Colonic mucosa (tissue), 4 donors: ENCODE data around the gene ARSA. TPM values are rescaled to one million over a fixed set of nuclear protein-coding genes. Genes with fewer than 3 reads are reported as not detected.

ENCODE experiments used
- DNase-seq: peaks from one replicate; pipeline ENCODE4 v3.0.0-alpha.2; 2020
- H3K27ac ChIP-seq: fragments of 200-600 bp; one replicate; pipeline ENCODE4 v1.8.0; 2021
- H3K27me3 ChIP-seq: fragments of 200-600 bp; one replicate; pipeline ENCODE4 v1.8.0; 2021
- H3K36me3 ChIP-seq: fragments of 200-600 bp; one replicate; pipeline ENCODE4 v1.8.0; 2021
- H3K4me1 ChIP-seq: fragments of 200-600 bp; one replicate; pipeline ENCODE4 v1.8.0; 2021; ENCODE audit warnings: mild to moderate bottlenecking
- H3K4me3 ChIP-seq: fragments of 200-600 bp; one replicate; pipeline ENCODE4 v1.8.0; 2021
- H3K9ac ChIP-seq, 2 donors: one replicate each; pipeline ENCODE4 v1.7.0; 2013; ENCODE audit warnings: control low read depth in 2 of 2, low read depth in 2 of 2, low read length in 2 of 2
- H3K9me3 ChIP-seq: fragments of 200-600 bp; one replicate; pipeline ENCODE4 v1.8.0; 2021
- intact Hi-C: fragments of 100-400 bp; cut with DNase I; formaldehyde crosslinking; loops from one replicate; pipeline ENCODE4 v1.14.1; 2022
- total RNA-seq, 2 donors: library from RNA; stranded (reverse); fragmentation: NEBNext Ultra II Directional in 1 of 2; extraction: Animal tissue kit (Norgen Biotek cat#: 25700) in 1 of 2; gene quantifications; one replicate each; pipeline ENCODE4 v1.2.1, GENCODE V29; 2021
- TF ChIP-seq, protein P1 (sequence below): fragments of 200-600 bp; IDR thresholded peaks from one replicate; pipeline ENCODE4 v1.8.0; 2022; ENCODE audit warnings: antibody characterized with exemption, mild to moderate bottlenecking
- donor health status: healthy.
- donor health status: DM: no; HTN: no; CAD: no.
- donor health status: DM: no; HTN: no; CAD: no.

ARSA gene
- total RNA-seq, 2 donors from 2014 or later = 40.6 to 61.0 TPM

DNA sequence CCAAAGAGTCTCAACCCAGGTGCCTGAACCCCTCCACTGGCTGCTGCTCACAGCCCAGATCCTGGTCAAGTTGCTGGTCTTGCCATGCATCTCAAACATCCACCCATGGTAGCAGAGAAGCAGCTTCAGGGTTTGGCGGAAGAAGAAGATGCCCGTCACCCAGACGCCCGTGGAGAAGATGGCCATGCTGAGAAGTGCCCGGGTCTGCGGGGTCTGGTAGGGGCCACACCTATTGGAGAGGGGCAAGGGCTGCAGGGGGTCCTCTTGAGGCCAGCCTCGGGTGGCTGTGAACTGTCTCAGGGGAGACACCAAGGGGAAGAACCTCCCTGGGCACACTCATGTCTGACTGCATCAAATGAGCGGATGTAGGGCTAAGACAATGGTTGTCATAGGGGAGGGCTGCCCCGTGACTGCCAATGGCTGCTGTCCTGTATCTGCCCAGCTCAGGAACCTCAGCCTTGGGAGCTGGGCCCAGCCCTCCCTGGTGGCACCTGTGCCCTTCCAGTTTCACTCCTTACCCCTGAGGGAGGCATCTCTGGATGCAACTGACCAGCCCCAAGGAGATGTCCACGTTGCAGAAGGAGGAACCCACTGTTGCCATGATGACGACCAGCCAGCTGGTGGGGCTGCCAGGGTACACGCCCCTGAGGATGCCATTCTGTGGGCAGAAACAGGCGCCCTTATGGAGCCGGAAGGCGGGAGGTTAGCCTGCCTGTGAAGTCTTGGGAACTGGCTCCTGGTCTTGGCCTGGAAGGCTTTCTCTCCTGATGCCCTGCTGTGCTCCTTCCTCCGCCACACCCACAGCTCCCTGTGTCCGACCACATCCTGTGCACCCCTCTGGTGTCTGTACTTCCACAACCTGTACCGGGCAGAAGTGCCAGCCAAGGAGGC, 50.9 kb downstream of the ARSA start:
- intact Hi-C loops = no loop called here
- TF ChIP-seq, protein P1, sequence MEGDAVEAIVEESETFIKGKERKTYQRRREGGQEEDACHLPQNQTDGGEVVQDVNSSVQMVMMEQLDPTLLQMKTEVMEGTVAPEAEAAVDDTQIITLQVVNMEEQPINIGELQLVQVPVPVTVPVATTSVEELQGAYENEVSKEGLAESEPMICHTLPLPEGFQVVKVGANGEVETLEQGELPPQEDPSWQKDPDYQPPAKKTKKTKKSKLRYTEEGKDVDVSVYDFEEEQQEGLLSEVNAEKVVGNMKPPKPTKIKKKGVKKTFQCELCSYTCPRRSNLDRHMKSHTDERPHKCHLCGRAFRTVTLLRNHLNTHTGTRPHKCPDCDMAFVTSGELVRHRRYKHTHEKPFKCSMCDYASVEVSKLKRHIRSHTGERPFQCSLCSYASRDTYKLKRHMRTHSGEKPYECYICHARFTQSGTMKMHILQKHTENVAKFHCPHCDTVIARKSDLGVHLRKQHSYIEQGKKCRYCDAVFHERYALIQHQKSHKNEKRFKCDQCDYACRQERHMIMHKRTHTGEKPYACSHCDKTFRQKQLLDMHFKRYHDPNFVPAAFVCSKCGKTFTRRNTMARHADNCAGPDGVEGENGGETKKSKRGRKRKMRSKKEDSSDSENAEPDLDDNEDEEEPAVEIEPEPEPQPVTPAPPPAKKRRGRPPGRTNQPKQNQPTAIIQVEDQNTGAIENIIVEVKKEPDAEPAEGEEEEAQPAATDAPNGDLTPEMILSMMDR = no peak
- Histone ChIP-seq H3K9ac (no peak overlapping the region), H3K27me3 (no peaks in the 10 kb centered on the region), H3K36me3 (no peaks in the 10 kb centered on the region), H3K4me1 (peaks cover 5% of the 10 kb centered on the region), H3K27ac (no peak overlapping the region), H3K9me3 (no peaks in the 10 kb centered on the region), H3K4me3 (no peak overlapping the region)
- DNase-seq = no peak

DNA sequence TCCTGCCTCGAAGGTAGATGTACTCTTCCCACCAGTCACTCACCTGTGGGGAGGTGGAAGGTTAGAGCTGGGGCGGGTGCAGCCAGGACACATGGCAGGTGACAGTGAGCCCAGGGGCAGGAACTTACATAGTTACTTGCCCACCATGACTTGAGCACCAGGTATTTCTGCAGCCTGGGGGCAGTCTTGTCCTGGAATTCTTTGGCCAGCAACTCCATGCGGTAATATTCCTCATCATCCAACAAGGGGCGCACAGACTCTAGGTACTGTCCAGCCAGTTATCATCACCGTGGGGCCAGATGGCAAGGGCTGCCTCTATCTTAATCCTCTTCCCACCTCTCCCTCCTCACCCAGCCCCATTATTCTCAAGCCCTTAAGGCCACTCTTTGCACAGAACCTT, 51.9 kb downstream of the ARSA start:
- H3K9me3 ChIP-seq = no peaks in the 10 kb centered on the region
- no peak overlapping the region for H3K4me3 ChIP-seq
- H3K9ac ChIP-seq = no peak overlapping the region
- H3K27ac ChIP-seq = no peak overlapping the region
- H3K27me3 ChIP-seq = no peaks in the 10 kb centered on the region
- TF ChIP-seq, protein P1 = no peak
- no peak for DNase-seq
- no peaks in the 10 kb centered on the region for H3K36me3 ChIP-seq
- intact Hi-C loops = no loop called here
- H3K4me1 ChIP-seq = no peaks in the 10 kb centered on the region

DNA sequence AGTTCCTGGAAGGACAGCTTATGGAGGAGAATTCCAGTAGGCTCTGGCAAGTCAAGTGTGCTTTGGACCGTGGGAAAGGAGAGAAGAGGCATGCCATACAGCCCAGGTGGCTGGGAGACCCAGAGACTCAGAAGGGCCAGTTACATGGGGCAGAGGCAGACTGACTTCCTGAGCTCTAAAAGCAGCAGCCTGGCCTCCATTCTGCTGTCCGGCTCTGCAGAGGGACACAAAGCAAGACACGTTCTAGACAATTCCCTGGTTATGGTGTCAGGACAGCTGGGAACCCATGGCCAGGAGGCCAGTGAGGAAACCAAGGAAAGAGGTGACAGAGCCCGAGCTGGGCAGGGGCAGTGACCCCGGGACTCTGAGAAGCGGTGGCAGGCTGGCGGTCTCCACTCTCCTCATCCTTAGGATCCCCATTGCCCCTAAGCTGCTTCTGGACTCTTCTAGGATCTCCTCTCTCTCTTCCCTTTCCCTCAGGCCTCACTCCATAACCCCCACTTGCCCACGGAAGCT, 52.5 kb downstream of the ARSA start:
- Histone ChIP-seq H3K9ac (no peak overlapping the region), H3K27ac (no peak overlapping the region), H3K9me3 (no peaks in the 10 kb centered on the region), H3K27me3 (no peaks in the 10 kb centered on the region), H3K4me1 (no peaks in the 10 kb centered on the region), H3K36me3 (no peaks in the 10 kb centered on the region), H3K4me3 (no peak overlapping the region)
- TF ChIP-seq, protein P1 = no peak
- intact Hi-C loops = no loop called here
- no peak for DNase-seq

Other genes with a start within 250 kb of the ARSA start
- gene SBF1, start 153.1 kb downstream of the ARSA start, total RNA-seq = 100 to 1,000 TPM in 1 of 2 donors, 10 to 100 TPM in 1; 68.3 to 101 TPM
- 1 to 10 TPM; 4.4 to 5.1 TPM for gene ADM2, start 146.6 kb downstream of the ARSA start, total RNA-seq
- gene MIOX, start 141.3 kb downstream of the ARSA start, total RNA-seq = not detected
- 10 to 100 TPM; 51.1 to 60.0 TPM for gene LMF2, start 120.5 kb downstream of the ARSA start, total RNA-seq
- gene NCAPH2, start 119.9 kb downstream of the ARSA start, total RNA-seq = 10 to 100 TPM; 27.4 to 71.5 TPM
- 1 to 10 TPM; 1.8 to 5.8 TPM for gene SCO2, start 102.6 kb downstream of the ARSA start, total RNA-seq
- 10 to 100 TPM; 22.6 to 28.0 TPM for gene TYMP, start 98.1 kb downstream of the ARSA start, total RNA-seq
- under 1 TPM; 0.07 to 0.16 TPM for gene KLHDC7B, start 82.3 kb downstream of the ARSA start, total RNA-seq
- not detected for gene SYCE3, start 65.2 kb downstream of the ARSA start, total RNA-seq
- 10 to 100 TPM; 20.1 to 21.7 TPM for gene CPT1B, start 49.7 kb downstream of the ARSA start, total RNA-seq
- 10 to 100 TPM; 52.6 to 89.7 TPM for gene CHKB, start 45.3 kb downstream of the ARSA start, total RNA-seq
- 1 to 10 TPM; 1.2 to 1.4 TPM for gene MAPK8IP2, start 27.4 kb downstream of the ARSA start, total RNA-seq
- gene SHANK3, start 44.7 kb upstream of the ARSA start, total RNA-seq = 1 to 10 TPM; 3.6 to 4.3 TPM
- under 1 TPM; 0.77 to 0.80 TPM for gene ACR, start 110.1 kb upstream of the ARSA start, total RNA-seq
- gene RABL2B, start 155.5 kb upstream of the ARSA start, total RNA-seq = 10 to 100 TPM; 14.3 to 23.9 TPM